Omental fat pad (tissue), 4 donors: ENCODE measurements around the gene TSPAN14. TPM values are rescaled to one million over a fixed set of nuclear protein-coding genes. Genes with fewer than 3 reads are reported as not detected.

Experiments used
- ATAC-seq: fragments of 150-250 bp; one replicate; pipeline ENCODE4 v1.9.1; 2016; ENCODE audit warnings: mild to moderate bottlenecking, moderate library complexity; ENCODE audit not compliant: low FRiP score
- DNase-seq: peaks from one replicate; pipeline ENCODE4 v3.0.0-alpha.2; 2019; ENCODE audit warnings: low spot score
- CTCF ChIP-seq, 3 donors: fragments of 450-650 bp; IDR thresholded peaks; one replicate each; pipeline ENCODE4 v1.5.1; 2016 to 2017; ENCODE audit warnings: antibody characterized with exemption in 3 of 3, mild to moderate bottlenecking in 3 of 3, moderate library complexity in 2 of 3
- total RNA-seq, 4 donors: library from RNA; depleted of rRNA; stranded (reverse); fragments of >200 nt; gene quantifications; one replicate each; pipeline ENCODE4 v1.1.0, GENCODE V29; 2016

The TSPAN14 gene
- total RNA-seq, 4 donors from 2014 or later, result 42.4 to 114 (median 91.6) TPM

DNA sequence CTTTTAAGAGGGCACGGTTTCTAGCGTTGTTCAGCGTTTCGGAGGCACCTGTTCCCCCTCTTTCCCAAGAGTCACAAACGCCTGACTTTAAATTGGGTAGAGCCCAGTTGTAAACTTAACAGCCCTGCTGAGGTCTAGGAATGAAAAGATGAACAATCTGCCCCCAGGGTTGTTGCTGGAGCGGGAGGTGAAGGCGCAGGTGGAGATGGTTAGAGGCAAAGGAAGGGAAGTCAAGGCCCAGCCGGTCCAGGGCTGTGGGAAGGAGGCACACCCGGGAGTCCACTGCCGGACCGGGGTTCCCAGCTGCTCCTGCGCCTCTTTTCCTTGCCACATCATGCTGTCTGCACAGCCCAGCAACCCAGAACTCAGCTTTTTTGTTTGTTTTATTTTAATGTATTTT, 45.0 kb upstream of the TSPAN14 start:
- DNase-seq (no peak), ATAC-seq (no peak)
- TF ChIP-seq CTCF (IDR thresholded peaks at IDR 0.05), result no peak

- ATAC-seq (no peak), DNase-seq (no peak)
- TF ChIP-seq CTCF (IDR thresholded peaks at IDR 0.05), result no peak
Observed at GRCh38 chr10:80410122-80410521, 44.0 kb upstream of the TSPAN14 start.

DNA sequence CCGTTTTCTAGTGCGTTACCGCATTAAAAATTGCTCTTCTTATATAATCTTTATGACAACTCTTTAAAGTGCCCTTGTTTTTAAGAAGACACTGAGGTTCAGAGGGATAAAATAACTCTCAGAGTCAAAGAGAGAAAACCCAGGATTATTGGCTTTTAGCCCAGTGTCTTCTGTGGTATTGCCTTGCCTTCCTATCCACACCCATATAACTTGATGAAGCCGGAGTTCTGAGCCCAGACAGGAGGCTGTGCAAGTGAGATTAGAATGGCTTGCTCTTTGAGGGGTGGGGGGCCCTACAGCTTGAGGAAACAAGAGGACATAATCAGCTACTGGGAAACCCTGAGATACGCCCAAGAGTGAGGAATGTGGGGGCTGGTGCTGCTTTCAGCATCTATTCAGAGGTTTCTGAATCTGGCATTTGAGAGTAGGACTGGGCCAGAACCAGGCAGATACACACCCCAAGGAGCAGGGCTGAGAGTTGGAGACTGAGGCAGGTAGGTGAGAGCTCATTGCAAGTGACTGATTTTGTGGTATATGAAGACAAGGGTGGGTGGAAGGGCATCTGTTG, 43.4 kb upstream of the TSPAN14 start:
- no peak for TF ChIP-seq CTCF (IDR thresholded peaks at IDR 0.05)
- no peak for DNase-seq
- no peak for ATAC-seq

- DNase-seq, result no peak
- no peak for ATAC-seq
- no peak for TF ChIP-seq CTCF (IDR thresholded peaks at IDR 0.05)
Observed at GRCh38 chr10:80411267-80411668, 42.8 kb upstream of the TSPAN14 start.

GRCh38 chr10:80411681-80412220, 42.4 kb upstream of the TSPAN14 start:
- no peak for DNase-seq
- ATAC-seq, result no peak
- no peak for TF ChIP-seq CTCF (IDR thresholded peaks at IDR 0.05)

DNA sequence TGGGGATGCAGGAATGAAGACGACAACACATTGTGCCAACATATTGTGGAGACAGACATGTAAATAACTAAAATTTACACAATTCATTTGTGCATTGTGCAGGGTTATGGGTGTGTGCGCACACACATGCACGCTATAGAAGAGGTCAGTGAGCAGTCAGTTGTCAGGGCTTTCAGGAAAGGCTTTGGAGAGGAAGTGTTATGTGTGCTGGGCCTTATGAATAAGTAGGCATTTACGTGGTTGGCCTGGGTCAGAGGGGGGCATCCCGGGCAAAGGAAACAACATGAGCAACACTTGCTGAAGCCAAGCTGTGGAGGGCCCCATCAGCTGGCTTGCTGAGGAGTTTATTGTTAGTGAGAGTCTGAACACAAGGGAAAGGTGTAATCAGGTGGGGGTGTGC, 41.6 kb upstream of the TSPAN14 start:
- no peak for TF ChIP-seq CTCF (IDR thresholded peaks at IDR 0.05)
- DNase-seq, result no peak
- ATAC-seq, result no peak

DNA sequence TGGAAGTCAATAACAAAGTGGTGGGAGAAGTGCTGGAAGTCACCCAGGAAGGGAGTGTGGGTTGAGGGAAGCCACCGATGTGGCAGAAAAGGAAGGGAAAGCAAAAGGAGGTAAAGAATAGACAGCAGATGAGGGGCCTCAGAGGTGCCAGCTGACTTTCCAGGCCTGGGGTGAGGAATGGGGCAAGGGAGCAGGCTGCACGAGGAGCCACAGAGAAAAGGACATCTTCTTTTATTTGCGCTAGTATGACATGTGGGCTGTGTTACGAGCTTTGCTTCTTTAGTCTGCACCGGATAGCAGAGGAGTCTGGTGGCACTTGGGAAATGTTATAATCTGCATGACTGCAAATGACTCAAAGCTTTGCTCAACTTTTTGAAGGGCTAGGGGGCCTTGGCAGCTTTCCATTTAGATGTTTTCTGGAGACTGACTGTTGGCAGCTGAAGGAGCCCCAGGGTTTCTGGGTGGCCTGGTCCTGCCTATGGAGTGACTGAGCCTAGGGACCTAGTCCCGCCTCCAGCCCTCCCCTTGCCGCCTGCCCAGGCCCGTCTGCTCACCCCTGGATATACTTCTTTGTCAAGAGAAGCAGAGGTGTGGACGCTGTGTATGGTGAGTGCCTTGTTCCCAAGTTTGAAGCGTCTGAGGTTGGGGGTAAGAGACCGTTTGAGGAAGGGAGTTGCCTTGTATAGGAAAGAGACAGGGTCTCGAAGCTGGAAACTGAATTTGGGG, 40.7 kb upstream of the TSPAN14 start:
- TF ChIP-seq CTCF (IDR thresholded peaks at IDR 0.05), result no peak
- DNase-seq (no peak), ATAC-seq (no peak)
